K562 (cell line): ENCODE measurements around the gene RGS6. TPM values are rescaled to one million over a fixed set of nuclear protein-coding genes. Genes with fewer than 3 reads are reported as not detected.

Experiments
- ATAC-seq: fragments of 200-7000 bp; cut with Tn5 transposase; 3 replicates; pipeline ENCODE4 v1.9.1; 2020; ENCODE audit warnings: moderate library complexity
- BruUV-seq: library from RNA; stranded (reverse); fragments of 400-500 nt; replicated peaks from 2 replicates; lab custom pipeline; 2021; lab: Mats Ljungman, UMichigan
- CTCF ChIA-PET: fragments of 300-600 bp; formaldehyde crosslinking; extraction: SDS; loops from one replicate; lab custom pipeline; 2021; ENCODE audit warnings: low intra/inter-chr PET ratio; lab: Yijun Ruan, JAX
- POLR2A ChIA-PET: fragments of 300-600, 350-650 bp; sonication (Branson Sonifier 250); formaldehyde crosslinking; extraction: SDS; loops from one replicate; lab custom pipeline; 2021; ENCODE audit warnings: antibody characterized with exemption, inconsistent platforms; lab: Yijun Ruan, JAX
- DNase-seq, 4 experiments: peaks; one replicate each; pipeline versions ENCODE4 v3.0.0 to v3.0.0-alpha.2; 2011 to 2018; ENCODE audit warnings: low spot score in 3 of 4, mixed read lengths in 3 of 4; ENCODE audit errors: extremely low read depth in 1 of 4
- FAIRE-seq: peaks from 2 replicates; lab custom pipeline; 2011; peaks lifted over from hg19 to GRCh38; lab: Jason Lieb, UNC
- H2AFZ ChIP-seq: 2 replicates; pipeline ENCODE4 v1.6.0; 2011; ENCODE audit warnings: low read depth, low read length, control low read depth, inconsistent platforms
- H3K27ac ChIP-seq: fragments of 200-600 bp; 3 replicates; pipeline ENCODE4 v1.8.0; 2011; ENCODE audit warnings: low read depth, mild to moderate bottlenecking, control low read depth, inconsistent platforms, low read length, moderate library complexity, mixed read lengths; ENCODE audit errors: extremely low read depth
- H3K27me3 ChIP-seq, 2 experiments: fragments of 300-600 bp in 1 of 2; 2 replicates in 1 of 2; 3 replicates in 1 of 2; pipeline versions ENCODE4 v1.6.0 to v1.8.0; 2011; ENCODE audit warnings: inconsistent platforms in 2 of 2, low read length in 2 of 2, mild to moderate bottlenecking in 1 of 2, mixed read lengths in 1 of 2, moderate library complexity in 1 of 2; ENCODE audit not compliant: control insufficient read depth in 2 of 2, insufficient read depth in 2 of 2
- H3K36me3 ChIP-seq: fragments of 300-600 bp; 3 replicates; pipeline ENCODE4 v1.8.0; 2011; ENCODE audit warnings: mild to moderate bottlenecking, low read length, inconsistent platforms; ENCODE audit not compliant: control insufficient read depth, insufficient read depth
- H3K4me1 ChIP-seq, 2 experiments: fragments of 200-600 bp in 1 of 2; replicated peaks in 1 of 2; 2 replicates in 1 of 2; 3 replicates in 1 of 2; pipeline versions ENCODE4 v1.5.1 to v1.8.0; 2011; ENCODE audit warnings: inconsistent platforms in 2 of 2, low read length in 2 of 2, mild to moderate bottlenecking in 1 of 2, mixed read lengths in 1 of 2, moderate library complexity in 1 of 2; ENCODE audit not compliant: control insufficient read depth in 2 of 2, insufficient read depth in 2 of 2
- H3K4me2 ChIP-seq: 2 replicates; pipeline ENCODE4 v1.6.1; 2011; ENCODE audit warnings: low read length, control low read depth, inconsistent platforms, mixed read lengths; ENCODE audit not compliant: insufficient read depth
- H3K4me3 ChIP-seq: fragments of 200-600 bp; sonication (generic), shearing (Covaris generic); 2 replicates; pipeline ENCODE4 v1.5.1; 2016; ENCODE audit warnings: control low read depth, inconsistent platforms
- H3K79me2 ChIP-seq: fragments of 200-600 bp; 3 replicates; pipeline ENCODE4 v1.8.0; 2011; ENCODE audit warnings: low read length, inconsistent platforms; ENCODE audit not compliant: control insufficient read depth, insufficient read depth
- H3K9ac ChIP-seq, 2 experiments: 2 replicates each; pipeline versions ENCODE4 v1.6.0 to v1.6.1; 2011; ENCODE audit warnings: low read depth in 2 of 2, low read length in 2 of 2, control low read depth in 1 of 2, inconsistent platforms in 1 of 2, mild to moderate bottlenecking in 1 of 2, mixed read lengths in 1 of 2; ENCODE audit not compliant: insufficient read depth in 1 of 2
- H3K9me1 ChIP-seq: one replicate; pipeline ENCODE4 v1.6.0; 2011; ENCODE audit warnings: inconsistent platforms, mild to moderate bottlenecking, low read length, moderate library complexity; ENCODE audit not compliant: control insufficient read depth, insufficient read depth
- H3K9me3 ChIP-seq: replicated peaks from 2 replicates; pipeline ENCODE4 v1.5.1; 2011; ENCODE audit warnings: low read depth, low read length, inconsistent platforms; ENCODE audit not compliant: control insufficient read depth, insufficient read depth
- H4K20me1 ChIP-seq: replicated peaks from 2 replicates; pipeline ENCODE4 v1.6.1; 2011; ENCODE audit warnings: low read length, inconsistent platforms, mixed read lengths; ENCODE audit not compliant: control insufficient read depth, insufficient read depth
- ARID2 ChIP-seq: fragments of 450-650 bp; IDR thresholded peaks from 2 replicates; pipeline ENCODE4 v1.6.1; 2017; ENCODE audit warnings: antibody characterized with exemption, mild to moderate bottlenecking
- CBX1 ChIP-seq: sonication (generic); IDR thresholded peaks from 2 replicates; pipeline ENCODE4 v1.6.1; 2016; ENCODE audit warnings: antibody characterized with exemption, low read depth, mild to moderate bottlenecking
- CHD2 ChIP-seq: IDR thresholded peaks from 2 replicates; pipeline ENCODE4 v1.6.1; 2011; ENCODE audit warnings: low read depth, low read length
- DEAF1 ChIP-seq: fragments of 450-650 bp; formaldehyde crosslinking; IDR thresholded peaks from 2 replicates; pipeline ENCODE4 v1.4.0; 2020; ENCODE audit warnings: mild to moderate bottlenecking, moderate library complexity
- HMG20A ChIP-seq: fragments of 450-650 bp; formaldehyde crosslinking; conservative IDR thresholded peaks from 2 replicates; pipeline ENCODE4 v1.4.0; 2020; ENCODE audit warnings: mild to moderate bottlenecking, mixed read lengths
- JUNB ChIP-seq: fragments of 450-650 bp; formaldehyde crosslinking; conservative IDR thresholded peaks from 2 replicates; pipeline ENCODE4 v1.4.0; 2020; ENCODE audit warnings: mild to moderate bottlenecking
- NONO ChIP-seq, 2 experiments: fragments of 200-400 bp in 1 of 2; fragments of 450-650 bp in 1 of 2; formaldehyde crosslinking in 1 of 2; IDR thresholded peaks; 2 replicates each; pipeline ENCODE4 v1.6.1; 2017; ENCODE audit warnings: low read depth in 2 of 2, mild to moderate bottlenecking in 2 of 2, moderate library complexity in 2 of 2, low read length in 1 of 2
- SMAD3 ChIP-seq: fragments of 450-650 bp; formaldehyde crosslinking; conservative IDR thresholded peaks from 2 replicates; pipeline ENCODE4 v1.4.0; 2020; ENCODE audit warnings: mild to moderate bottlenecking
- TAL1 ChIP-seq: fragments of 450-650 bp; IDR thresholded peaks from 2 replicates; pipeline ENCODE4 v1.6.1; 2016; ENCODE audit warnings: mild to moderate bottlenecking
- ZFX ChIP-seq: sonication (generic); formaldehyde crosslinking; IDR thresholded peaks from 2 replicates; pipeline ENCODE4 v1.8.0; 2022; ENCODE audit warnings: mild to moderate bottlenecking, missing genetic modification reagents, moderate library complexity
- ZNF133 ChIP-seq: fragments of 250-450 bp; sonication (Bioruptor Pico); IDR thresholded peaks from 2 replicates; pipeline ENCODE4 v1.4.0; 2020; ENCODE audit warnings: mild to moderate bottlenecking
- ZNF41 ChIP-seq: fragments of 250-450 bp; sonication (Bioruptor Pico); conservative IDR thresholded peaks from 2 replicates; pipeline ENCODE4 v1.4.0; 2020; ENCODE audit warnings: mild to moderate bottlenecking
- ZNF511 ChIP-seq: sonication (generic); formaldehyde crosslinking; IDR thresholded peaks from 2 replicates; pipeline ENCODE4 v1.8.0; 2022; ENCODE audit warnings: mild to moderate bottlenecking, missing genetic modification reagents
- ZNF699 ChIP-seq: fragments of 250-450 bp; sonication (Bioruptor Pico); IDR thresholded peaks from 2 replicates; pipeline ENCODE4 v1.8.0; 2021; ENCODE audit warnings: mild to moderate bottlenecking, moderate library complexity; ENCODE audit not compliant: insufficient replicate concordance
- WGBS: fragments of 100-300 bp; shearing (Covaris generic); methylation state at CpG from one replicate; pipeline ENCODE4 v1.1.6; 2016; ENCODE audit warnings: low coverage, mixed read lengths; ENCODE audit not compliant: insufficient coverage; ENCODE audit errors: missing lambda C conversion rate; 5-methylcytosine and 5-hydroxymethylcytosine counted together
- in situ Hi-C: fragments of 300-500 bp; cut with MboI; formaldehyde crosslinking; loops from 4 replicates; pipeline ENCODE4 v1.15.0; 2018; ENCODE audit warnings: inconsistent platforms, mixed read lengths
- intact Hi-C: fragments of 100-400 bp; cut with micrococcal nuclease; formaldehyde crosslinking; loops from 2 replicates; pipeline ENCODE4 v1.14.2; 2022
- polyA plus RNA-seq, 8 experiments: library from polyadenylated mRNA; depleted of rRNA in 4 of 8; stranded (reverse) in 5 of 8; unstranded in 3 of 8; fragments of >200 nt; fragmentation: Nextera tagmentation in 2 of 8; fragmentation: Illumina TruSeq in 1 of 8; extraction: Ambion mirVana in 2 of 8; extraction: Trizol in 1 of 8; gene quantifications; 2 replicates each; pipeline versions ENCODE4 v1.2.1 to v1.2.3, GENCODE V29; 2011 to 2014; ENCODE audit warnings: inconsistent platforms in 1 of 8, missing spikeins in 1 of 8
- total RNA-seq, 7 experiments: library from RNA; depleted of rRNA in 6 of 7; stranded (reverse); fragments of >200 nt in 6 of 7; fragmentation: Illumina TruSeq in 2 of 7; extraction: Trizol in 2 of 7; gene quantifications; 2 replicates each; pipeline versions ENCODE4 v1.2.1 to v1.2.3, GENCODE V29; 2011 to 2021; ENCODE audit warnings: low replicate concordance in 1 of 7

The RGS6 gene
- total and polyA plus RNA-seq, 9 of the 15 experiments (the other 6 are each of a cell fraction or from before 2014, with no cell fraction given): not detected

- TF ChIP-seq NONO (IDR thresholded peaks at IDR 0.05; ENCODE audit: low read depth in 2 of 2, low read length in 1 of 2) (no peak), ZNF511 (no peak), JUNB (no peak), CHD2 (no peak)
These were observed 596.6 kb downstream of the RGS6 start (continued) for GRCh38 chr14:72528863-72529175.

GRCh38 chr14:72532686-72533454 lies 600.6 kb downstream of the RGS6 start:
- intact Hi-C loops (no loop called here), in situ Hi-C loops (no loop called here)
- POLR2A ChIA-PET: no interaction called here

More at GRCh38 chr14:72532686-72533454, 600.6 kb downstream of the RGS6 start:
- no peaks in the 10 kb centered on the region for H3K9me3 ChIP-seq
- H3K27ac ChIP-seq: no peak overlapping the region
- ATAC-seq (no peak), DNase-seq (no peak), FAIRE-seq (no peak)
- H3K4me2 ChIP-seq: no peak overlapping the region
- H2AFZ ChIP-seq: no peak overlapping the region
- H3K4me3 ChIP-seq: no peak overlapping the region
- no peak overlapping the region for H3K9ac ChIP-seq
- TF ChIP-seq ZNF133 (CRISPR knock-in tag) (no peak), SMAD3 (CRISPR knock-in tag) (no peak), TAL1 (no peak), ARID2 (no peak), ZNF41 (CRISPR knock-in tag) (no peak), ZNF699 (no peak), CBX1 (no peak), ZFX (CRISPR knock-in tag) (no peak), DEAF1 (CRISPR knock-in tag) (no peak), HMG20A (CRISPR knock-in tag) (no peak)
- CTCF ChIA-PET: no interaction called here
- no peaks in the 10 kb centered on the region for H3K36me3 ChIP-seq
- no peaks in the 10 kb centered on the region for H3K4me1 ChIP-seq
- no peaks in the 10 kb centered on the region for H4K20me1 ChIP-seq
- H3K79me2 ChIP-seq: no peaks in the 10 kb centered on the region
- BruUV-seq: no TSS peak
- peaks cover 0 to 6% of the 10 kb centered on the region in 2 experiments; a peak in 1 of 5 replicates for H3K27me3 ChIP-seq
- WGBS: 20% methylated on average over 3 of the region's 3 CpGs
- peaks cover 2% of the 10 kb centered on the region for H3K9me1 ChIP-seq
